ENCODE measurements around the gene CCL8.
"Not testable (repeated sequence)": the region's sequence is repeated elsewhere in the genome, so short reads cannot be mapped to it uniquely, and the experiment has no call there.

CCL8 gene

GRCh38 chr17:34313164-34313563, 6.1 kb upstream of the CCL8 start:
- no peak overlapping the region for H3K4me3 ChIP-seq (ENCODE audit: low read depth, low read length)
- ChIA-PET CTCF (interaction anchor here (0.5 to 14.9 kb wide), 5 partner anchors 9 to 116 kb away, joined by 3 to 183 read pairs (median 5); partner anchors contain the start of gene CCL1), POLR2A (no interaction called here)
- DNase-seq (ENCODE audit: low read depth, low spot score): no peak
- no peak for TF ChIP-seq CTCF (IDR thresholded peaks at IDR 0.05; ENCODE audit: insufficient read depth, low read length, missing control alignments)

- CTCF ChIA-PET: interaction anchor here (1.3 to 14.9 kb wide), 3 partner anchors 45 to 114 kb away, joined by 3 to 163 read pairs (median 7); partner anchors contain the start of gene CCL1
- TF ChIP-seq CTCF (IDR thresholded peaks at IDR 0.05; ENCODE audit: insufficient read depth, low read length, missing control alignments): no peak
Measured at GRCh38 chr17:34314279-34314678, 5.0 kb upstream of the CCL8 start.

GRCh38 chr17:34318474-34318873, 761 bp upstream of the CCL8 start:
- no peak for TF ChIP-seq CTCF (IDR thresholded peaks at IDR 0.05; ENCODE audit: insufficient read depth, low read length, missing control alignments)
- no peak for DNase-seq (ENCODE audit: low read depth, low spot score)
- ChIA-PET POLR2A (no interaction called here), CTCF (interaction anchor here (0.6 to 8.8 kb wide), 3 partner anchors 13 to 118 kb away, joined by 3 to 50 read pairs (median 8); no protein-coding TSS in a partner anchor)
- no peak overlapping the region for H3K4me3 ChIP-seq (ENCODE audit: low read depth, low read length)

More at GRCh38 chr17:34314279-34314678, 5.0 kb upstream of the CCL8 start:
- no peak overlapping the region for H3K4me3 ChIP-seq (ENCODE audit: low read depth, low read length)
- no peak for DNase-seq (ENCODE audit: low read depth, low spot score)
- POLR2A ChIA-PET: no interaction called here

GRCh38 chr17:34321964-34322363, 2.7 kb downstream of the CCL8 start:
- POLR2A ChIA-PET: no interaction called here
- no peak for TF ChIP-seq CTCF (IDR thresholded peaks at IDR 0.05; ENCODE audit: insufficient read depth, low read length, missing control alignments)
- no peak overlapping the region for H3K4me3 ChIP-seq (ENCODE audit: low read depth, low read length)
- DNase-seq (ENCODE audit: low read depth, low spot score): no peak
- CTCF ChIA-PET: interaction anchor here (0.8 to 8.8 kb wide), 5 partner anchors 11 to 121 kb away, joined by 3 to 50 read pairs (median 5); no protein-coding TSS in a partner anchor

GRCh38 chr17:34327580-34327979, 8.3 kb downstream of the CCL8 start:
- CTCF ChIA-PET: interaction anchor here (3.1 kb wide), 1 partner anchor 33 kb away, joined by 29 read pairs; no protein-coding TSS in a partner anchor

GRCh38 chr17:34337701-34338100, 18.5 kb downstream of the CCL8 start:
- no peak for TF ChIP-seq CTCF (IDR thresholded peaks at IDR 0.05; ENCODE audit: insufficient read depth, low read length, missing control alignments)
- H3K4me3 ChIP-seq (ENCODE audit: low read depth, low read length): no peak overlapping the region
- POLR2A ChIA-PET: no interaction called here
- no peak for DNase-seq (ENCODE audit: low read depth, low spot score)
- CTCF ChIA-PET: interaction anchor here (1.2 to 3.1 kb wide), 2 partner anchors 24 to 137 kb away, joined by 3 to 22 read pairs; no protein-coding TSS in a partner anchor

More at GRCh38 chr17:34327580-34327979, 8.3 kb downstream of the CCL8 start:
- DNase-seq (ENCODE audit: low read depth, low spot score); POLR2A ChIA-PET; H3K4me3 ChIP-seq (ENCODE audit: low read depth, low read length): not testable (repeated sequence)
